Mesodermal cell (in vitro differentiated cells): ENCODE data around the gene ADCY3.

ENCODE experiments used
- H3K27ac ChIP-seq: 2 replicates; pipeline ENCODE4 v1.7.0; 2013; ENCODE audit warnings: mild to moderate bottlenecking, low read depth, low read length, moderate library complexity; ENCODE audit not compliant: severe bottlenecking
- H3K36me3 ChIP-seq: 2 replicates; pipeline ENCODE4 v1.7.1; 2013; ENCODE audit warnings: mild to moderate bottlenecking, low read length, moderate library complexity; ENCODE audit not compliant: control insufficient read depth, insufficient read depth
- H3K4me1 ChIP-seq: one replicate; pipeline ENCODE4 v1.7.1; 2013; ENCODE audit warnings: mild to moderate bottlenecking, low read length; ENCODE audit not compliant: insufficient read depth, control insufficient read depth, poor library complexity, severe bottlenecking
- H3K4me3 ChIP-seq: 2 replicates; pipeline ENCODE4 v1.7.0; 2013; ENCODE audit warnings: low read length, control low read depth, mild to moderate bottlenecking; ENCODE audit not compliant: insufficient read depth, poor library complexity, severe bottlenecking; ENCODE audit errors: extremely low read depth
- H3K9me3 ChIP-seq: 2 replicates; pipeline ENCODE4 v1.7.1; 2013; ENCODE audit warnings: mild to moderate bottlenecking, low read length, moderate library complexity; ENCODE audit not compliant: control insufficient read depth
- WGBS, 2 experiments: methylation state at CpG; one replicate each; pipeline ENCODE4 v1.1.5; 2013; ENCODE audit warnings: missing lambda C conversion rate in 2 of 2; ENCODE audit not compliant: insufficient coverage in 2 of 2; 5-methylcytosine and 5-hydroxymethylcytosine counted together

The ADCY3 gene

GRCh38 chr2:24877067-24877466 lies 43.0 kb downstream of the ADCY3 start:
- Histone ChIP-seq H3K4me1 (peaks cover 4% of the 10 kb centered on the region), H3K36me3 (peaks cover 10% of the 10 kb centered on the region), H3K9me3 (no peaks in the 10 kb centered on the region), H3K27ac (no peak overlapping the region), H3K4me3 (no peak overlapping the region)
- WGBS, 2 experiments, result 95 to 96% methylated on average over 5 of the region's 6 CpGs

GRCh38 chr2:24875901-24876300 lies 44.1 kb downstream of the ADCY3 start:
- WGBS, 2 experiments, result 80% methylated on average over 1 of the region's 2 CpGs; no CpG with 5 or more reads in 1 of the 2 experiments
- no peaks in the 10 kb centered on the region for H3K9me3 ChIP-seq
- H3K4me1 ChIP-seq, result peaks cover 3% of the 10 kb centered on the region
- no peak overlapping the region for H3K4me3 ChIP-seq
- no peak overlapping the region for H3K27ac ChIP-seq
- peaks cover 4% of the 10 kb centered on the region for H3K36me3 ChIP-seq

- Histone ChIP-seq H3K27ac (no peak overlapping the region), H3K4me1 (peaks cover 3% of the 10 kb centered on the region), H3K4me3 (no peak overlapping the region), H3K9me3 (no peaks in the 10 kb centered on the region), H3K36me3 (peaks cover 4% of the 10 kb centered on the region)
- 97 to 98% methylated on average over 7 of the region's 10 CpGs for WGBS, 2 experiments
Measured at GRCh38 chr2:24875272-24875671, 44.8 kb downstream of the ADCY3 start.

- H3K4me1 ChIP-seq, result peaks cover 3% of the 10 kb centered on the region
- WGBS, 2 experiments, result 92 to 94% methylated on average over 9 of the region's 9 CpGs
- H3K9me3 ChIP-seq, result no peaks in the 10 kb centered on the region
- H3K27ac ChIP-seq, result no peak overlapping the region
- no peak overlapping the region for H3K4me3 ChIP-seq
- H3K36me3 ChIP-seq, result peaks cover 9% of the 10 kb centered on the region
Measured at GRCh38 chr2:24874035-24874434, 46.0 kb downstream of the ADCY3 start.

GRCh38 chr2:24873619-24874018 lies 46.4 kb downstream of the ADCY3 start:
- no peaks in the 10 kb centered on the region for H3K9me3 ChIP-seq
- H3K27ac ChIP-seq, result no peak overlapping the region
- WGBS, 2 experiments, result 95 to 96% methylated on average over 7 to 8 of the region's 8 CpGs
- no peak overlapping the region for H3K4me3 ChIP-seq
- peaks cover 3% of the 10 kb centered on the region for H3K4me1 ChIP-seq
- H3K36me3 ChIP-seq, result peaks cover 9% of the 10 kb centered on the region

GRCh38 chr2:24872344-24873115 lies 47.5 kb downstream of the ADCY3 start:
- H3K4me3 ChIP-seq, result no peak overlapping the region
- no peaks in the 10 kb centered on the region for H3K9me3 ChIP-seq

GRCh38 chr2:24871852-24872333 lies 48.1 kb downstream of the ADCY3 start:
- H3K27ac ChIP-seq, result no peak overlapping the region
- H3K36me3 ChIP-seq, result peaks cover 5% of the 10 kb centered on the region
- WGBS, 2 experiments, result 96% methylated on average over 6 to 12 of the region's 12 CpGs
- H3K4me3 ChIP-seq, result no peak overlapping the region
- no peaks in the 10 kb centered on the region for H3K9me3 ChIP-seq
- peaks cover 3% of the 10 kb centered on the region for H3K4me1 ChIP-seq

More at GRCh38 chr2:24872344-24873115, 47.5 kb downstream of the ADCY3 start:
- Histone ChIP-seq H3K4me1 (peaks cover 3% of the 10 kb centered on the region), H3K27ac (no peak overlapping the region), H3K36me3 (peaks cover 5% of the 10 kb centered on the region)
- WGBS, 2 experiments, result 94 to 97% methylated on average over 16 to 19 of the region's 19 CpGs

- H3K4me3 ChIP-seq, result no peak overlapping the region
- no peak overlapping the region for H3K27ac ChIP-seq
- H3K4me1 ChIP-seq, result peaks cover 3% of the 10 kb centered on the region
- WGBS, 2 experiments, result 93 to 96% methylated on average over 10 to 12 of the region's 16 CpGs
- peaks cover 5% of the 10 kb centered on the region for H3K36me3 ChIP-seq
- H3K9me3 ChIP-seq, result no peaks in the 10 kb centered on the region
Measured at GRCh38 chr2:24870891-24871705, 48.9 kb downstream of the ADCY3 start.

- Histone ChIP-seq H3K9me3 (no peaks in the 10 kb centered on the region), H3K4me1 (peaks cover 3% of the 10 kb centered on the region), H3K36me3 (peaks cover 5% of the 10 kb centered on the region), H3K4me3 (no peak overlapping the region), H3K27ac (no peak overlapping the region)
- 93 to 97% methylated on average over 2 to 5 of the region's 5 CpGs for WGBS, 2 experiments
Measured at GRCh38 chr2:24870440-24870839, 49.6 kb downstream of the ADCY3 start.

GRCh38 chr2:24866946-24867345 lies 53.1 kb downstream of the ADCY3 start:
- H3K9me3 ChIP-seq, result no peaks in the 10 kb centered on the region
- no peaks in the 10 kb centered on the region for H3K4me1 ChIP-seq
- no peak overlapping the region for H3K4me3 ChIP-seq
- WGBS, 2 experiments, result 90 to 98% methylated on average over 5 of the region's 6 CpGs
- H3K36me3 ChIP-seq, result peaks cover 5% of the 10 kb centered on the region
- no peak overlapping the region for H3K27ac ChIP-seq
